Esophagus mucosa (tissue), 1 donor: ENCODE data around the gene C6. TPM values are rescaled to one million over a fixed set of nuclear protein-coding genes. Genes with fewer than 3 reads are reported as not detected.

Experiments used
- ATAC-seq: fragments of 200-7000 bp; cut with Tn5 transposase; one replicate; pipeline ENCODE4 v1.9.1; 2020
- total RNA-seq: library from RNA; stranded (reverse); gene quantifications from one replicate; pipeline ENCODE4 v1.2.4, GENCODE V29; 2023
- donor health status: DM: yes; HTN: yes; CAD: no.

C6 gene
- total RNA-seq, 1 donor from 2014 or later = not detected

- ATAC-seq = no peak
Observed at GRCh38 chr5:41118177-41118576, 95.2 kb downstream of the C6 start.

GRCh38 chr5:41115281-41115680 is 98.1 kb downstream of the C6 start:
- no peak for ATAC-seq

- no peak for ATAC-seq
Observed at GRCh38 chr5:41112486-41113455, 100.6 kb downstream of the C6 start.

GRCh38 chr5:41109186-41109585 is 104.1 kb downstream of the C6 start:
- no peak for ATAC-seq

- no peak for ATAC-seq
Observed at GRCh38 chr5:41102341-41102740, 111.0 kb downstream of the C6 start.

- no peak for ATAC-seq
Observed at GRCh38 chr5:41097642-41098041, 115.7 kb downstream of the C6 start.

GRCh38 chr5:41095324-41096101 is 117.8 kb downstream of the C6 start:
- ATAC-seq = no peak

GRCh38 chr5:41094871-41095270 is 118.5 kb downstream of the C6 start:
- ATAC-seq = no peak

- ATAC-seq = no peak
Observed at GRCh38 chr5:41093803-41094202, 119.5 kb downstream of the C6 start.

Other genes with a start within 250 kb of the C6 start
- gene MROH2B, start 142.2 kb downstream of the C6 start, total RNA-seq = not detected